HepG2 (cell line): ENCODE measurements around the gene TBKBP1. TPM values are rescaled to one million over a fixed set of nuclear protein-coding genes. Genes with fewer than 3 reads are reported as not detected.

Experiments used
- ATRX ChIP-seq: sonication (generic); formaldehyde crosslinking; IDR thresholded peaks from 2 replicates; pipeline ENCODE4 v1.4.0; 2020; ENCODE audit warnings: missing genetic modification reagents, borderline replicate concordance
- ETV6 ChIP-seq: sonication (generic); formaldehyde crosslinking; conservative IDR thresholded peaks from 2 replicates; pipeline ENCODE4 v1.4.0; 2020; ENCODE audit warnings: missing genetic modification reagents
- NCOA2 ChIP-seq: sonication (generic); formaldehyde crosslinking; IDR thresholded peaks from 2 replicates; pipeline ENCODE4 v1.8.0; 2022; ENCODE audit warnings: inconsistent platforms
- RXRA ChIP-seq: sonication (generic); formaldehyde crosslinking; IDR thresholded peaks from 2 replicates; pipeline ENCODE4 v1.5.1; 2020; ENCODE audit warnings: missing genetic modification reagents
- SKI ChIP-seq: fragments of 450-650 bp; IDR thresholded peaks from one replicate; pipeline ENCODE4 v1.6.1; 2018; ENCODE audit warnings: mild to moderate bottlenecking; ENCODE audit not compliant: partially characterized antibody
- SNAPC5 ChIP-seq: sonication (generic); formaldehyde crosslinking; IDR thresholded peaks from 2 replicates; pipeline ENCODE4 v1.8.1; 2023; ENCODE audit warnings: mild to moderate bottlenecking, missing genetic modification reagents, borderline replicate concordance
- THRA ChIP-seq: sonication (generic); formaldehyde crosslinking; IDR thresholded peaks from 2 replicates; pipeline ENCODE4 v1.4.0; 2020; ENCODE audit warnings: missing genetic modification reagents, borderline replicate concordance
- ZBTB2 ChIP-seq: sonication (generic); formaldehyde crosslinking; IDR thresholded peaks from 2 replicates; pipeline ENCODE4 v1.8.0; 2022; ENCODE audit warnings: low read depth, missing genetic modification reagents
- ZFP36L1 ChIP-seq: sonication (generic); formaldehyde crosslinking; IDR thresholded peaks from 2 replicates; pipeline ENCODE4 v1.8.0; 2022; ENCODE audit warnings: mild to moderate bottlenecking, missing genetic modification reagents, moderate library complexity
- ZMAT5 ChIP-seq: sonication (generic); formaldehyde crosslinking; IDR thresholded peaks from 2 replicates; pipeline ENCODE4 v1.5.0; 2020; ENCODE audit warnings: mild to moderate bottlenecking, low read depth, missing genetic modification reagents, borderline replicate concordance
- ZNF230 ChIP-seq: sonication (generic); formaldehyde crosslinking; IDR thresholded peaks from 2 replicates; pipeline ENCODE4 v1.4.0; 2020; ENCODE audit warnings: mild to moderate bottlenecking, missing genetic modification reagents
- ZNF318 ChIP-seq: sonication (generic); formaldehyde crosslinking; IDR thresholded peaks from 2 replicates; pipeline ENCODE4 v1.4.0; 2020; ENCODE audit warnings: mild to moderate bottlenecking, missing genetic modification reagents
- ZNF740 ChIP-seq: sonication (generic); formaldehyde crosslinking; IDR thresholded peaks from 2 replicates; pipeline ENCODE4 v1.4.0; 2020; ENCODE audit warnings: missing genetic modification reagents
- ZZZ3 ChIP-seq: sonication (generic); formaldehyde crosslinking; IDR thresholded peaks from 2 replicates; pipeline ENCODE4 v1.4.0; 2020; ENCODE audit warnings: missing genetic modification reagents, mild to moderate bottlenecking, borderline replicate concordance
- polyA plus RNA-seq, 8 experiments: library from polyadenylated mRNA; depleted of rRNA in 3 of 8; stranded (reverse) in 7 of 8; unstranded in 1 of 8; fragments of >200 nt; fragmentation: Illumina TruSeq in 4 of 8; extraction: Trizol in 4 of 8; gene quantifications; 2 replicates each; pipeline versions ENCODE4 v1.2.1 to v1.2.3, GENCODE V29; 2011 to 2016; ENCODE audit warnings: low read depth in 4 of 8, missing spikeins in 1 of 8, mixed read lengths in 1 of 8; ENCODE audit not compliant: insufficient read depth in 1 of 8
- total RNA-seq, 5 experiments: library from RNA; depleted of rRNA; stranded (reverse); fragments of >200 nt; fragmentation: Illumina TruSeq; extraction: Trizol; gene quantifications; 2 replicates each; pipeline ENCODE4 v1.2.3, GENCODE V29; 2016; ENCODE audit warnings: low read depth in 1 of 5

TBKBP1 gene
- total and polyA plus RNA-seq, 2 of the 13 experiments (the other 11 are each of a cell fraction or from before 2014, with no cell fraction given), result 2.6 to 7.0 TPM

- TF ChIP-seq ZBTB2 (CRISPR knock-in tag) (peak; percentile 91), ZNF318 (CRISPR knock-in tag) (peak; percentile 90), THRA (CRISPR knock-in tag) (peak; percentile 78), ZNF740 (CRISPR knock-in tag) (no peak; the same call in 1 of the 2 replicates), ZNF230 (CRISPR knock-in tag) (peak; percentile 83), SNAPC5 (CRISPR knock-in tag) (peak; percentile 90), ZFP36L1 (CRISPR knock-in tag) (peak; percentile 97), NCOA2 (CRISPR knock-in tag) (peak; percentile 72; the same call in 1 of the 2 replicates), SKI (peak; percentile 39), ZMAT5 (CRISPR knock-in tag) (no peak), ATRX (no peak; the same call in 1 of the 2 replicates), ETV6 (CRISPR knock-in tag) (peak; percentile 86; the same call in 1 of the 2 replicates), ZZZ3 (peak; percentile 92; the same call in 1 of the 2 replicates), RXRA (peak; percentile 73)
These were observed 44.6 kb upstream of the TBKBP1 start, which contains the start of gene KPNB1 (continued) for GRCh38 chr17:47649153-47649971.
